ENCODE data around the gene SERPINA5.

GRCh38 chr14:94598506-94598815, 17.2 kb downstream of the SERPINA5 start:
- TF ChIP-seq MAX (IDR thresholded peaks at IDR 0.05) (no peak), CTCF (IDR thresholded peaks at IDR 0.05; ENCODE audit: control extremely low read depth in 1 of 3, insufficient read depth in 1 of 3, low read depth in 1 of 3, low read length in 3 of 3) (no peak)

Measured in H1 (cell line).